ENCODE data around the gene FHIT.

Gene FHIT

DNA sequence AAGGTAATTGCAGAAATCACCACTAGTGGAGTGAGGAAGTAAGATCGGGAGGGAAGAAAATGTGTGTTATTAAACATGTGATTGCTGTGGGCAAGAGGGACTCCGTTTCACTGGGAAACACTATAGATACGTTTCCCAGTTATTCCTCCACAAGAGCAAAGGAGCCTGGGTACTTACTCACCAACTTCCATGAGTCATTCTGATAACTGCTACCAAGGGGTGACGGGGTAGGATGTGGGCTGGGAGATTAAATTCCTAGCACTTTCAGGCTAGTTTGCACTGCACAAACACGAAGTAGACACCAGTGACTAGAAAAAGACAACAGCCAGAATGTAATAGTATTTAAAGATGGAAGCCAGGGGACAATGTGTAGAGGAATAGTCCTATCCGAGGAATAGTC is 1388.6 kb downstream of the FHIT start:
- Histone ChIP-seq H3K9me3 (ENCODE audit: insufficient read depth, low read length) (no peaks in the 10 kb centered on the region), H3K36me3 (replicated peaks; ENCODE audit: low read depth, low read length) (no peaks in the 10 kb centered on the region), H3K4me2 (ENCODE audit: low read length) (no peak overlapping the region), H2AFZ (ENCODE audit: low read depth, low read length) (no peak overlapping the region), H3K79me2 (ENCODE audit: low read length) (no peaks in the 10 kb centered on the region), H4K20me1 (ENCODE audit: insufficient read depth, low read length) (no peaks in the 10 kb centered on the region), H3K27ac (ENCODE audit: low read length) (no peak overlapping the region), H3K4me3 (ENCODE audit: low read length) (no peak overlapping the region), H3K9ac (ENCODE audit: low read length) (no peak overlapping the region), H3K4me1 (ENCODE audit: low read length) (peaks cover 2% of the 10 kb centered on the region; the same call in 1 of the 2 replicates), H3K27me3 (ENCODE audit: low read depth, low read length) (peaks cover 18% of the 10 kb centered on the region)
- no peak for TF ChIP-seq EZH2phosphoT487 (IDR thresholded peaks at IDR 0.05; ENCODE audit: low read depth)
- TF ChIP-seq, protein P1, sequence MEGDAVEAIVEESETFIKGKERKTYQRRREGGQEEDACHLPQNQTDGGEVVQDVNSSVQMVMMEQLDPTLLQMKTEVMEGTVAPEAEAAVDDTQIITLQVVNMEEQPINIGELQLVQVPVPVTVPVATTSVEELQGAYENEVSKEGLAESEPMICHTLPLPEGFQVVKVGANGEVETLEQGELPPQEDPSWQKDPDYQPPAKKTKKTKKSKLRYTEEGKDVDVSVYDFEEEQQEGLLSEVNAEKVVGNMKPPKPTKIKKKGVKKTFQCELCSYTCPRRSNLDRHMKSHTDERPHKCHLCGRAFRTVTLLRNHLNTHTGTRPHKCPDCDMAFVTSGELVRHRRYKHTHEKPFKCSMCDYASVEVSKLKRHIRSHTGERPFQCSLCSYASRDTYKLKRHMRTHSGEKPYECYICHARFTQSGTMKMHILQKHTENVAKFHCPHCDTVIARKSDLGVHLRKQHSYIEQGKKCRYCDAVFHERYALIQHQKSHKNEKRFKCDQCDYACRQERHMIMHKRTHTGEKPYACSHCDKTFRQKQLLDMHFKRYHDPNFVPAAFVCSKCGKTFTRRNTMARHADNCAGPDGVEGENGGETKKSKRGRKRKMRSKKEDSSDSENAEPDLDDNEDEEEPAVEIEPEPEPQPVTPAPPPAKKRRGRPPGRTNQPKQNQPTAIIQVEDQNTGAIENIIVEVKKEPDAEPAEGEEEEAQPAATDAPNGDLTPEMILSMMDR (IDR thresholded peaks at IDR 0.05; ENCODE audit: low read depth, low read length): no peak

DNA sequence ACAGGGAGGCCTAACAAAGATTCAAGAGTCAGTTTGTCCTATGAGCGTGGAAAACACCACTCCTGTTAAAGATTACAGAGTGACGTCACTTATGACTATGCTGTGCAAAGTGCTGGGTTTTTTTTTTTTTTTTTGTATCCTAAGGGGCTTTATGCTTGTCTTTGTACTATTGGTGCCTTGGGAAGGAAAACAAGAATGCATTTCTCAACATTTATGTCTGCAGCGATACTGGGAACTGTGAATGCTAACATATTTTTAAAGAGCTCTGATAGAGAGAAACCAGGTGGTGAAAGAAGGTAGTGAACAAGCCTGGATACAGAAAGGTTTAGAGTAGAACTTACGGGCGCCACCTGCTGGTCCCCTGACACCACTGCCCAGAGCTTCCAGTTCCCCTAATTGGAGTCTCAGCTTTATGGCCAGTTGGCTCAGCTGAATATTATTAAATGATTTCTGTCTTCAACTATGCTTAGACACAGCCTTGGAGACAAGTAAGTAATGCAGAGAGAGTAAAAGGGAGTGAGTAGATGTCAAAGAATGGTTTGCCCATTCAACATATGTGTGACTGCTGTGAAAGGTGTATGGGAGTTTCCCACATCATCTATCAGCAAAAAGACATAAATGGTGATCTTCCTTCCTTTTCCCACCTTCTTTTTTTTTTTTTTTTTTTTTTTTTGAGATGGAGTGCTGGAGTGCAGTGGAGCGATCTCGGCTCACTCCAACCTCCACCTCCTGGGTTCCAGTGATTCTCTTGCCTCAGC is 1393.5 kb downstream of the FHIT start:
- Histone ChIP-seq H3K79me2 (ENCODE audit: low read length) (no peaks in the 10 kb centered on the region), H3K4me1 (ENCODE audit: low read length) (peaks cover 11% of the 10 kb centered on the region), H3K4me3 (ENCODE audit: low read length) (peak overlapping the region; percentile 54), H3K9me3 (ENCODE audit: insufficient read depth, low read length) (no peaks in the 10 kb centered on the region), H3K27ac (ENCODE audit: low read length) (no peak overlapping the region), H3K4me2 (ENCODE audit: low read length) (peak overlapping the region; percentile 66), H3K36me3 (replicated peaks; ENCODE audit: low read depth, low read length) (no peaks in the 10 kb centered on the region), H2AFZ (ENCODE audit: low read depth, low read length) (peak overlapping the region; percentile 21), H3K9ac (ENCODE audit: low read length) (no peak overlapping the region), H3K27me3 (ENCODE audit: low read depth, low read length) (peaks cover 18% of the 10 kb centered on the region), H4K20me1 (ENCODE audit: insufficient read depth, low read length) (no peaks in the 10 kb centered on the region)
- no peak for TF ChIP-seq EZH2phosphoT487 (IDR thresholded peaks at IDR 0.05; ENCODE audit: low read depth)
- TF ChIP-seq, protein P1 (IDR thresholded peaks at IDR 0.05; ENCODE audit: low read depth, low read length): peak; percentile 99

DNA sequence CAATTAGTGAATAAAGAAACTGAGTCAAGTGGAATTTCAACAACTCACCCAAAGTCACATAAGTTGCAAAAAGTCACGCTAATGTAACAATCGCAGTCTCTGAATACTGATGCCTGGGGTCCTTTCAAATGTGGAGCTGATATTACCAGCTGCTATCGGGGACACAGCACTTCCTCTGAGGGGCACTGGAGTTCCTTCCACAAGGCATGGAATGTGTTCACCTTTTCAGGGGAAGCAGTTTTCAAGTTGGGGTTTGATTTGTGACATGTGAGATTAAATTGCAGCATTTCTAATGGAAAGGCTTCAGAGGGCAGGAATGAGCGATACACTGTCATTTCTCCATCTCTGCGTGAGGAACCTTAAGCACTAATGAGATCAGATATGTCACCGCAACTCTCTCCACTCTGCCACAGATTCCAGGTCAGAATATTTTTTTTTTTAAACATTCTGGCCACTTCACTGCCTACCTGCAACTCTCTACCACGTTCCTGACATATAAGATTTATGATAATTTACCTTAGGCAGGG is 1394.3 kb downstream of the FHIT start:
- TF ChIP-seq EZH2phosphoT487 (IDR thresholded peaks at IDR 0.05; ENCODE audit: low read depth): no peak
- TF ChIP-seq, protein P1 (IDR thresholded peaks at IDR 0.05; ENCODE audit: low read depth, low read length): no peak
- H3K4me1 ChIP-seq (ENCODE audit: low read length): peaks cover 11% of the 10 kb centered on the region
- H2AFZ ChIP-seq (ENCODE audit: low read depth, low read length): peak overlapping the region; percentile 21; the same call in 1 of the 2 replicates
- no peak overlapping the region for H3K9ac ChIP-seq (ENCODE audit: low read length)
- H3K27ac ChIP-seq (ENCODE audit: low read length): no peak overlapping the region
- peak overlapping the region; percentile 54 for H3K4me3 ChIP-seq (ENCODE audit: low read length)
- no peaks in the 10 kb centered on the region for H3K9me3 ChIP-seq (ENCODE audit: insufficient read depth, low read length)
- no peaks in the 10 kb centered on the region for H4K20me1 ChIP-seq (ENCODE audit: insufficient read depth, low read length)
- H3K4me2 ChIP-seq (ENCODE audit: low read length): peak overlapping the region; percentile 66
- H3K36me3 ChIP-seq (replicated peaks; ENCODE audit: low read depth, low read length): no peaks in the 10 kb centered on the region
- H3K79me2 ChIP-seq (ENCODE audit: low read length): no peaks in the 10 kb centered on the region
- peaks cover 18% of the 10 kb centered on the region for H3K27me3 ChIP-seq (ENCODE audit: low read depth, low read length)

DNA sequence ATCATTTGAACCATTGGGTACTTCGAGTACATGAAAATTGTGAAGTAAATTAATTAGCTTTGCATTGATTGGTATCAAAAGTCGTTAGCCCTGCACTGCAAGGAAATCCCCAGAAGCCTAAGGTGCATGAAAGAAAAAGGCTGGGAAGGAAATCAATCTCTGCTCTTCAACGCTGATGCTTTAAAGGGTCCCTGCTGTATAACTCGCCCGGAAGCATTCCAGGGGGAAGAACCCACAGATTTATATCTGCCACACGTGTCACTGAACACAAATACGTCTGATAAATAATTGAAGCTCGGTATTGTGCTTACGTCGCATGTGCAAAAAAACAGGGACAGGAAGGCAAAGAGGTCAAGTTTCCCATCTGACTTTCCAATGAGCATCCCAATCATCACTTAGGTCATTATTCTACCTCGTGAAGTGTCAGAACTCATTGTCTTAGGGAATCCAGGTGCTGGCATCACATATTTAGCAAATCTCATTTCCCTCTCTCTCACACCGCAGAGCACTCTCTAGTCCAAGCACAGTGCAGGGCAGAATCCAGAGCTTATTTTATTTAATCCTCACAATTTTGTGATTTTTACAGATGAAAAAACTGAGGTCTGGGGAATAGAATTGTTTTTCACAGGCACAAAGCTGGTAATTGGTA is 1397.1 kb downstream of the FHIT start:
- no peak overlapping the region for H3K4me3 ChIP-seq (ENCODE audit: low read length)
- peaks cover 4% of the 10 kb centered on the region for H3K27me3 ChIP-seq (ENCODE audit: low read depth, low read length)
- H4K20me1 ChIP-seq (ENCODE audit: insufficient read depth, low read length): no peaks in the 10 kb centered on the region
- H3K9me3 ChIP-seq (ENCODE audit: insufficient read depth, low read length): no peaks in the 10 kb centered on the region
- no peak overlapping the region for H3K27ac ChIP-seq (ENCODE audit: low read length)
- no peaks in the 10 kb centered on the region for H3K36me3 ChIP-seq (replicated peaks; ENCODE audit: low read depth, low read length)
- no peak for TF ChIP-seq EZH2phosphoT487 (IDR thresholded peaks at IDR 0.05; ENCODE audit: low read depth)
- TF ChIP-seq, protein P1 (IDR thresholded peaks at IDR 0.05; ENCODE audit: low read depth, low read length): no peak
- no peaks in the 10 kb centered on the region for H3K79me2 ChIP-seq (ENCODE audit: low read length)
- H3K4me1 ChIP-seq (ENCODE audit: low read length): peaks cover 11% of the 10 kb centered on the region
- no peak overlapping the region for H2AFZ ChIP-seq (ENCODE audit: low read depth, low read length)
- H3K4me2 ChIP-seq (ENCODE audit: low read length): no peak overlapping the region
- H3K9ac ChIP-seq (ENCODE audit: low read length): no peak overlapping the region
